Activated CD8-positive, alpha-beta T cell treated with anti-CD3 and anti-CD28 coated beads, Interleukin-2, amount 10 ng/mL, durations not matched to agents 7 days and 5 days (primary cell): ENCODE measurements around the gene MINDY2. TPM values are rescaled to one million over a fixed set of nuclear protein-coding genes. Genes with fewer than 3 reads are reported as not detected.
"Not testable (repeated sequence)": the region's sequence is repeated elsewhere in the genome, so short reads cannot be mapped to it uniquely, and the experiment has no call there.

Source experiments
- ATAC-seq: fragments of 150-1000 bp; cut with Tn5 transposase; one replicate; pipeline ENCODE4 v1.10.0; 2021; ENCODE audit warnings: moderate library complexity
- CTCF ChIA-PET: fragments of 350-600 bp; sonication (Branson Sonifier 250); formaldehyde crosslinking; loops from one replicate; lab custom pipeline; 2021; ENCODE audit warnings: antibody characterized with exemption; lab: Charles Lee
- POLR2A ChIA-PET: fragments of 350-600 bp; sonication (Branson Sonifier 250); formaldehyde crosslinking; loops from one replicate; lab custom pipeline; 2021; ENCODE audit warnings: antibody characterized with exemption; lab: Charles Lee
- DNase-seq: peaks from one replicate; pipeline ENCODE4 v3.0.0-alpha.2; 2020
- H3K27ac Mint-ChIP-seq: one replicate; pipeline ENCODE4 v1.8.0; 2021; ENCODE audit warnings: mild to moderate bottlenecking, mixed read lengths
- H3K27me3 Mint-ChIP-seq: one replicate; pipeline ENCODE4 v1.8.0; 2021; ENCODE audit warnings: low read depth, mixed read lengths
- H3K36me3 Mint-ChIP-seq: one replicate; pipeline ENCODE4 v1.8.0; 2021; ENCODE audit warnings: low read depth, mixed read lengths
- H3K4me1 Mint-ChIP-seq: one replicate; pipeline ENCODE4 v1.8.0; 2021; ENCODE audit warnings: low read depth, mixed read lengths
- H3K4me3 Mint-ChIP-seq: one replicate; pipeline ENCODE4 v1.8.0; 2021; ENCODE audit warnings: mild to moderate bottlenecking, mixed read lengths
- H3K9me3 Mint-ChIP-seq: one replicate; pipeline ENCODE4 v1.8.0; 2022; ENCODE audit warnings: mixed read lengths; ENCODE audit not compliant: insufficient read depth
- total RNA-seq, 2 experiments: library from RNA; stranded (reverse); gene quantifications; one replicate each; pipeline ENCODE4 v1.2.3, GENCODE V29; 2021

MINDY2 gene
- total RNA-seq, 2 experiments from 2014 or later = 14.9 TPM

GRCh38 chr15:58775402-58775801, 4.3 kb downstream of the MINDY2 start:
- DNase-seq (no peak), ATAC-seq (no peak)
- POLR2A ChIA-PET = no interaction called here
- Mint-ChIP-seq H3K4me1 (peaks cover 14% of the 10 kb centered on the region), H3K4me3 (no peak overlapping the region), H3K27me3 (no peaks in the 10 kb centered on the region), H3K36me3 (peaks cover 13% of the 10 kb centered on the region), H3K27ac (no peak overlapping the region), H3K9me3 (no peaks in the 10 kb centered on the region)
- CTCF ChIA-PET = no interaction called here

- no peaks in the 10 kb centered on the region for H3K9me3 Mint-ChIP-seq
- ChIA-PET POLR2A (no interaction called here), CTCF (no interaction called here)
- no peak for DNase-seq
- no peaks in the 10 kb centered on the region for H3K27me3 Mint-ChIP-seq
- H3K4me3 Mint-ChIP-seq = no peak overlapping the region
- H3K36me3 Mint-ChIP-seq = peaks cover 13% of the 10 kb centered on the region
- ATAC-seq = no peak
- H3K27ac Mint-ChIP-seq = no peak overlapping the region
- H3K4me1 Mint-ChIP-seq = peaks cover 10% of the 10 kb centered on the region
Observed at GRCh38 chr15:58777107-58777506, 6.0 kb downstream of the MINDY2 start.

- Mint-ChIP-seq H3K4me1 (peaks cover 5% of the 10 kb centered on the region), H3K4me3 (no peak overlapping the region), H3K36me3 (peaks cover 17% of the 10 kb centered on the region), H3K27ac (no peak overlapping the region), H3K9me3 (no peaks in the 10 kb centered on the region), H3K27me3 (no peaks in the 10 kb centered on the region)
- CTCF ChIA-PET = no interaction called here
- ATAC-seq (no peak), DNase-seq (no peak)
- POLR2A ChIA-PET = no interaction called here
Observed at GRCh38 chr15:58779554-58779953, 8.5 kb downstream of the MINDY2 start.

- POLR2A ChIA-PET = no interaction called here
Observed at GRCh38 chr15:58785355-58785754, 14.3 kb downstream of the MINDY2 start.

GRCh38 chr15:58788056-58788710, 17.1 kb downstream of the MINDY2 start:
- ChIA-PET POLR2A (no interaction called here), CTCF (no interaction called here)
- no peaks in the 10 kb centered on the region for H3K27me3 Mint-ChIP-seq
- no peaks in the 10 kb centered on the region for H3K9me3 Mint-ChIP-seq
- H3K27ac Mint-ChIP-seq = no peak overlapping the region
- ATAC-seq = no peak
- no peaks in the 10 kb centered on the region for H3K4me1 Mint-ChIP-seq
- no peak for DNase-seq
- peaks cover 18% of the 10 kb centered on the region for H3K36me3 Mint-ChIP-seq
- H3K4me3 Mint-ChIP-seq = no peak overlapping the region

More at GRCh38 chr15:58785355-58785754, 14.3 kb downstream of the MINDY2 start:
- ATAC-seq (no peak), DNase-seq (peak; percentile 11)
- Mint-ChIP-seq H3K27me3 (no peaks in the 10 kb centered on the region), H3K9me3 (no peaks in the 10 kb centered on the region), H3K27ac (no peak overlapping the region), H3K36me3 (peaks cover 14% of the 10 kb centered on the region), H3K4me1 (no peaks in the 10 kb centered on the region), H3K4me3 (no peak overlapping the region)
- CTCF ChIA-PET = interaction anchor here (1.1 to 1.2 kb wide), 2 partner anchors 14 to 557 kb away, joined by 3 to 4 read pairs; partner anchors contain the start of gene MINDY2

GRCh38 chr15:58793862-58794261, 22.8 kb downstream of the MINDY2 start:
- Mint-ChIP-seq H3K9me3 (no peaks in the 10 kb centered on the region), H3K4me1 (peaks cover 16% of the 10 kb centered on the region), H3K36me3 (peaks cover 19% of the 10 kb centered on the region), H3K27ac (no peak overlapping the region), H3K4me3 (no peak overlapping the region), H3K27me3 (no peaks in the 10 kb centered on the region)
- ATAC-seq (no peak), DNase-seq (peak; percentile 13)
- ChIA-PET CTCF (interaction anchor here (0.6 to 1.0 kb wide), 3 partner anchors 272 to 566 kb away, joined by 3 to 4 read pairs (median 3); no protein-coding TSS in a partner anchor), POLR2A (interaction anchor here (0.9 kb wide), 1 partner anchor 23 kb away, joined by 3 read pairs; the partner anchor contains the start of gene MINDY2)

GRCh38 chr15:58795825-58796224, 24.7 kb downstream of the MINDY2 start:
- Mint-ChIP-seq H3K9me3 (no peaks in the 10 kb centered on the region), H3K4me3 (no peak overlapping the region), H3K4me1 (peaks cover 26% of the 10 kb centered on the region), H3K27ac (no peak overlapping the region), H3K36me3 (peaks cover 13% of the 10 kb centered on the region), H3K27me3 (no peaks in the 10 kb centered on the region)
- ChIA-PET POLR2A (interaction anchor here (0.6 kb wide), 1 partner anchor 120 kb away, joined by 3 read pairs; no protein-coding TSS in a partner anchor), CTCF (interaction anchor here (1.6 kb wide), 1 partner anchor 25 kb away, joined by 3 read pairs; the partner anchor contains the start of gene MINDY2)
- no peak for ATAC-seq
- DNase-seq = no peak

GRCh38 chr15:58797505-58797904, 26.4 kb downstream of the MINDY2 start:
- Mint-ChIP-seq H3K4me3 (no peak overlapping the region), H3K27me3 (no peaks in the 10 kb centered on the region), H3K4me1 (peaks cover 26% of the 10 kb centered on the region), H3K36me3 (peaks cover 10% of the 10 kb centered on the region), H3K9me3 (no peaks in the 10 kb centered on the region), H3K27ac (no peak overlapping the region)
- DNase-seq = no peak
- ATAC-seq = no peak
- ChIA-PET CTCF (no interaction called here), POLR2A (interaction anchor here (1.3 kb wide), 1 partner anchor 11 kb away, joined by 3 read pairs; no protein-coding TSS in a partner anchor)

- CTCF ChIA-PET = no interaction called here
- H3K9me3 Mint-ChIP-seq = no peaks in the 10 kb centered on the region
- POLR2A ChIA-PET = no interaction called here
- no peak overlapping the region for H3K4me3 Mint-ChIP-seq
- peaks cover 6% of the 10 kb centered on the region for H3K4me1 Mint-ChIP-seq
- ATAC-seq (no peak), DNase-seq (no peak)
- H3K27me3 Mint-ChIP-seq = no peaks in the 10 kb centered on the region
- peaks cover 9% of the 10 kb centered on the region for H3K36me3 Mint-ChIP-seq
- no peak overlapping the region for H3K27ac Mint-ChIP-seq
Observed at GRCh38 chr15:58805095-58805494, 34.0 kb downstream of the MINDY2 start.

GRCh38 chr15:58823267-58823666, 52.2 kb downstream of the MINDY2 start:
- peaks cover 13% of the 10 kb centered on the region for H3K36me3 Mint-ChIP-seq
- H3K27me3 Mint-ChIP-seq, H3K4me3 Mint-ChIP-seq, H3K9me3 Mint-ChIP-seq, DNase-seq, H3K27ac Mint-ChIP-seq, CTCF ChIA-PET, POLR2A ChIA-PET, ATAC-seq, H3K4me1 Mint-ChIP-seq: not testable (repeated sequence)

GRCh38 chr15:58830556-58830955, 59.5 kb downstream of the MINDY2 start:
- peaks cover 10% of the 10 kb centered on the region for H3K36me3 Mint-ChIP-seq
- DNase-seq = no peak
- ChIA-PET POLR2A (interaction anchor here (0.6 kb wide), 1 partner anchor 617 kb away, joined by 3 read pairs; no protein-coding TSS in a partner anchor), CTCF (no interaction called here)
- H3K4me1 Mint-ChIP-seq = no peaks in the 10 kb centered on the region
- H3K9me3 Mint-ChIP-seq = no peaks in the 10 kb centered on the region
- ATAC-seq = no peak
- no peaks in the 10 kb centered on the region for H3K27me3 Mint-ChIP-seq
- H3K27ac Mint-ChIP-seq = no peak overlapping the region
- H3K4me3 Mint-ChIP-seq = no peak overlapping the region

GRCh38 chr15:58833681-58834426, 62.8 kb downstream of the MINDY2 start:
- ATAC-seq, H3K36me3 Mint-ChIP-seq, H3K9me3 Mint-ChIP-seq, POLR2A ChIA-PET, H3K27ac Mint-ChIP-seq, H3K27me3 Mint-ChIP-seq, DNase-seq, H3K4me1 Mint-ChIP-seq, H3K4me3 Mint-ChIP-seq, CTCF ChIA-PET: not testable (repeated sequence)
